ENCODE results near the gene TBC1D5.

Gene TBC1D5

GRCh38 chr3:17747890-17748247 lies 5.4 kb upstream of the TBC1D5 start:
- H3K4me3 ChIP-seq (ENCODE audit: control insufficient read depth, low read depth, low read length), result no peak overlapping the region
- no peak for DNase-seq (ENCODE audit: low read depth)
- TF ChIP-seq CTCF (IDR thresholded peaks at IDR 0.05; ENCODE audit: control insufficient read depth, insufficient read depth, low read depth, low read length, missing control alignments), result no peak

GRCh38 chr3:17747174-17747889 lies 4.9 kb upstream of the TBC1D5 start:
- H3K4me3 ChIP-seq (ENCODE audit: control insufficient read depth, low read depth, low read length), result no peak overlapping the region
- no peak for DNase-seq (ENCODE audit: low read depth)
- TF ChIP-seq CTCF (IDR thresholded peaks at IDR 0.05; ENCODE audit: control insufficient read depth, insufficient read depth, low read depth, low read length, missing control alignments), result no peak

- no peak overlapping the region for H3K4me3 ChIP-seq (ENCODE audit: control insufficient read depth, low read depth, low read length)
- DNase-seq (ENCODE audit: low read depth), result no peak
- no peak for TF ChIP-seq CTCF (IDR thresholded peaks at IDR 0.05; ENCODE audit: control insufficient read depth, insufficient read depth, low read depth, low read length, missing control alignments)
Measured at GRCh38 chr3:17745894-17746293, 3.5 kb upstream of the TBC1D5 start.

- TF ChIP-seq CTCF (IDR thresholded peaks at IDR 0.05; ENCODE audit: control insufficient read depth, insufficient read depth, low read depth, low read length, missing control alignments), result no peak
- no peak for DNase-seq (ENCODE audit: low read depth)
- H3K4me3 ChIP-seq (ENCODE audit: control insufficient read depth, low read depth, low read length), result no peak overlapping the region
Measured at GRCh38 chr3:17745301-17745700, 2.9 kb upstream of the TBC1D5 start.

- H3K4me3 ChIP-seq (ENCODE audit: control insufficient read depth, low read depth, low read length), result no peak overlapping the region
- DNase-seq (ENCODE audit: low read depth), result no peak
- TF ChIP-seq CTCF (IDR thresholded peaks at IDR 0.05; ENCODE audit: control insufficient read depth, insufficient read depth, low read depth, low read length, missing control alignments), result no peak
Measured at GRCh38 chr3:17744693-17745092, 2.3 kb upstream of the TBC1D5 start.

GRCh38 chr3:17743658-17743995 lies 1.2 kb upstream of the TBC1D5 start:
- TF ChIP-seq CTCF (IDR thresholded peaks at IDR 0.05; ENCODE audit: control insufficient read depth, insufficient read depth, low read depth, low read length, missing control alignments), result no peak
- no peak overlapping the region for H3K4me3 ChIP-seq (ENCODE audit: control insufficient read depth, low read depth, low read length)
- DNase-seq (ENCODE audit: low read depth), result no peak

Data from AG09309 (cell line).